HepG2 (cell line): ENCODE data around the gene SIK2.

Experiments used
- ATF6 ChIP-seq: sonication (generic); formaldehyde crosslinking; conservative IDR thresholded peaks from 2 replicates; pipeline ENCODE4 v1.4.0; 2020; ENCODE audit warnings: missing genetic modification reagents
- FOSL2 ChIP-seq: sonication (generic); formaldehyde crosslinking; IDR thresholded peaks from 2 replicates; pipeline ENCODE4 v1.4.0; 2020; ENCODE audit warnings: missing genetic modification reagents
- HNF1B ChIP-seq: sonication (generic); formaldehyde crosslinking; IDR thresholded peaks from 2 replicates; pipeline ENCODE4 v1.5.1; 2020; ENCODE audit warnings: mild to moderate bottlenecking, moderate library complexity, missing genetic modification reagents
- MEIS2 ChIP-seq: sonication (generic); formaldehyde crosslinking; IDR thresholded peaks from 2 replicates; pipeline ENCODE4 v1.9.0; 2021; ENCODE audit warnings: mild to moderate bottlenecking, missing genetic modification reagents
- MYNN ChIP-seq: sonication (generic); formaldehyde crosslinking; IDR thresholded peaks from 2 replicates; pipeline ENCODE4 v1.4.0; 2020; ENCODE audit warnings: mild to moderate bottlenecking, low read depth, missing genetic modification reagents
- UBTF ChIP-seq: sonication (generic); formaldehyde crosslinking; IDR thresholded peaks from 2 replicates; pipeline ENCODE4 v1.4.0; 2020; ENCODE audit warnings: mild to moderate bottlenecking, missing genetic modification reagents
- ZMYM4 ChIP-seq: sonication (generic); formaldehyde crosslinking; IDR thresholded peaks from 2 replicates; pipeline ENCODE4 v1.8.1; 2023; ENCODE audit warnings: mild to moderate bottlenecking, missing genetic modification reagents
- ZNF414 ChIP-seq: sonication (generic); formaldehyde crosslinking; IDR thresholded peaks from 2 replicates; pipeline ENCODE4 v1.5.0; 2020; ENCODE audit warnings: missing genetic modification reagents
- ZNF431 ChIP-seq: sonication (generic); formaldehyde crosslinking; IDR thresholded peaks from 2 replicates; pipeline ENCODE4 v1.9.0; 2022; ENCODE audit warnings: missing genetic modification reagents, low read depth, mild to moderate bottlenecking, borderline replicate concordance
- ZNF550 ChIP-seq: sonication (generic); formaldehyde crosslinking; IDR thresholded peaks from 2 replicates; pipeline ENCODE4 v1.4.0; 2020; ENCODE audit warnings: mild to moderate bottlenecking, missing genetic modification reagents, borderline replicate concordance
- ZNF737 ChIP-seq: sonication (generic); formaldehyde crosslinking; IDR thresholded peaks from 2 replicates; pipeline ENCODE4 v1.5.0; 2020; ENCODE audit warnings: missing genetic modification reagents, mild to moderate bottlenecking, borderline replicate concordance
- ZNF740 ChIP-seq: sonication (generic); formaldehyde crosslinking; IDR thresholded peaks from 2 replicates; pipeline ENCODE4 v1.4.0; 2020; ENCODE audit warnings: missing genetic modification reagents
- ZNF775 ChIP-seq: sonication (generic); formaldehyde crosslinking; IDR thresholded peaks from 2 replicates; pipeline ENCODE4 v1.4.0; 2020; ENCODE audit warnings: missing genetic modification reagents, mild to moderate bottlenecking, moderate library complexity, borderline replicate concordance

GRCh38 chr11:111581341-111581740, 20.9 kb upstream of the SIK2 start:
- TF ChIP-seq ZNF737 (CRISPR knock-in tag), result no peak
- no peak for TF ChIP-seq ZNF414 (CRISPR knock-in tag)
- TF ChIP-seq ZNF775 (CRISPR knock-in tag), result no peak
- TF ChIP-seq MEIS2, result no peak
- no peak for TF ChIP-seq ATF6 (CRISPR knock-in tag)
- TF ChIP-seq ZMYM4, result no peak
- TF ChIP-seq MYNN (CRISPR knock-in tag), result no peak
- no peak for TF ChIP-seq ZNF740 (CRISPR knock-in tag)
- TF ChIP-seq ZNF431, result no peak
- TF ChIP-seq HNF1B (CRISPR knock-in tag), result no peak
- TF ChIP-seq UBTF (CRISPR knock-in tag), result no peak
- no peak for TF ChIP-seq ZNF550 (CRISPR knock-in tag)
- TF ChIP-seq FOSL2 (CRISPR knock-in tag), result no peak
